ENCODE data around the gene WBP2. TPM values are rescaled to one million over a fixed set of nuclear protein-coding genes. Genes with fewer than 3 reads are reported as not detected.
A peak's percentile ranks its signal among the peaks of the same experiment; 100 is the strongest.

The WBP2 gene
- total and polyA plus RNA-seq, 9 of the 15 experiments (the other 6 are each of a cell fraction or from before 2014, with no cell fraction given), result 2.2 to 74.3 (median 20.0) TPM

- TF ChIP-seq PRPF4 (IDR thresholded peaks at IDR 0.05; ENCODE audit: insufficient read depth, low read depth, low read length, poor library complexity, severe bottlenecking) (no peak), RBM22 (IDR thresholded peaks at IDR 0.05; ENCODE audit: low read depth, low read length, poor library complexity, severe bottlenecking) (peak; percentile 29), POLR2A (conservative IDR thresholded peaks at IDR 0.05) (peak; percentile 8; the same call in 1 of the 2 replicates), RHOXF2B (CRISPR knock-in tag; conservative IDR thresholded peaks at IDR 0.05) (no peak), E4F1 (CRISPR knock-in tag; IDR thresholded peaks at IDR 0.05; ENCODE audit: borderline replicate concordance) (no peak), GATAD2B (IDR thresholded peaks at IDR 0.05; ENCODE audit: borderline replicate concordance) (no peak), ZNF280A (IDR thresholded peaks at IDR 0.05; ENCODE audit: low read depth, partially characterized antibody) (no peak), NELFE (IDR thresholded peaks at IDR 0.05; ENCODE audit: insufficient read depth, insufficient read length) (no peak), CEBPG (CRISPR knock-in tag; IDR thresholded peaks at IDR 0.05) (no peak), CEBPG (tag; conservative IDR thresholded peaks at IDR 0.05 in 1 of 2, IDR thresholded peaks at IDR 0.05 in 1 of 2) (no peak), ILK (tag; IDR thresholded peaks at IDR 0.05; ENCODE audit: borderline replicate concordance, low read depth) (no peak), CHD2 (IDR thresholded peaks at IDR 0.05; ENCODE audit: low read depth, low read length) (no peak), ZFP1 (CRISPR knock-in tag; IDR thresholded peaks at IDR 0.05) (no peak), WHSC1 (IDR thresholded peaks at IDR 0.05; ENCODE audit: low read length) (no peak), ZNF143 (CRISPR knock-in tag; IDR thresholded peaks at IDR 0.05) (no peak), ZNF589 (CRISPR knock-in tag; IDR thresholded peaks at IDR 0.05; ENCODE audit: low read depth) (no peak), ZNF280B (CRISPR knock-in tag; IDR thresholded peaks at IDR 0.05) (no peak), ELF2 (CRISPR knock-in tag; IDR thresholded peaks at IDR 0.05) (no peak), HNRNPL (IDR thresholded peaks at IDR 0.05; ENCODE audit: low read depth, low read length) (no peak)
- TF ChIP-seq, protein P1, sequence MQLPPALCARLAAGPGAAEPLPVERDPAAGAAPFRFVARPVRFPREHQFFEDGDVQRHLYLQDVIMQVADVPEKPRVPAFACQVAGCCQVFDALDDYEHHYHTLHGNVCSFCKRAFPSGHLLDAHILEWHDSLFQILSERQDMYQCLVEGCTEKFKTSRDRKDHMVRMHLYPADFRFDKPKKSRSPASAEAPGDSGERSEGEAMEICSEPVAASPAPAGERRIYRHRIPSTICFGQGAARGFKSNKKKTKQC (CRISPR knock-in tag; IDR thresholded peaks at IDR 0.05), result no peak
- TF ChIP-seq, protein P2, sequence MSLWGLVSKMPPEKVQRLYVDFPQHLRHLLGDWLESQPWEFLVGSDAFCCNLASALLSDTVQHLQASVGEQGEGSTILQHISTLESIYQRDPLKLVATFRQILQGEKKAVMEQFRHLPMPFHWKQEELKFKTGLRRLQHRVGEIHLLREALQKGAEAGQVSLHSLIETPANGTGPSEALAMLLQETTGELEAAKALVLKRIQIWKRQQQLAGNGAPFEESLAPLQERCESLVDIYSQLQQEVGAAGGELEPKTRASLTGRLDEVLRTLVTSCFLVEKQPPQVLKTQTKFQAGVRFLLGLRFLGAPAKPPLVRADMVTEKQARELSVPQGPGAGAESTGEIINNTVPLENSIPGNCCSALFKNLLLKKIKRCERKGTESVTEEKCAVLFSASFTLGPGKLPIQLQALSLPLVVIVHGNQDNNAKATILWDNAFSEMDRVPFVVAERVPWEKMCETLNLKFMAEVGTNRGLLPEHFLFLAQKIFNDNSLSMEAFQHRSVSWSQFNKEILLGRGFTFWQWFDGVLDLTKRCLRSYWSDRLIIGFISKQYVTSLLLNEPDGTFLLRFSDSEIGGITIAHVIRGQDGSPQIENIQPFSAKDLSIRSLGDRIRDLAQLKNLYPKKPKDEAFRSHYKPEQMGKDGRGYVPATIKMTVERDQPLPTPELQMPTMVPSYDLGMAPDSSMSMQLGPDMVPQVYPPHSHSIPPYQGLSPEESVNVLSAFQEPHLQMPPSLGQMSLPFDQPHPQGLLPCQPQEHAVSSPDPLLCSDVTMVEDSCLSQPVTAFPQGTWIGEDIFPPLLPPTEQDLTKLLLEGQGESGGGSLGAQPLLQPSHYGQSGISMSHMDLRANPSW (CRISPR knock-in tag; IDR thresholded peaks at IDR 0.05), result no peak
Observed at GRCh38 chr17:75825149-75825552, 30.0 kb downstream of the WBP2 start (continued).

Measured in K562 (cell line).